Muscle of arm (tissue), 14 donors: ENCODE data around the gene SERPINA7. TPM values are rescaled to one million over a fixed set of nuclear protein-coding genes. Genes with fewer than 3 reads are reported as not detected.
"Not testable (repeated sequence)": the region's sequence is repeated elsewhere in the genome, so short reads cannot be mapped to it uniquely, and the experiment has no call there.

ENCODE experiments used
- DNase-seq: peaks from one replicate; pipeline ENCODE4 v3.0.0-alpha.2; 2013
- long read RNA-seq, 11 donors: transcript quantifications; one replicate each; lab custom pipeline, GENCODE V29; 2026
- polyA plus RNA-seq, 12 donors: library from polyadenylated mRNA; unstranded; fragments of 120-200 nt; gene quantifications; one replicate each; pipeline ENCODE4 v1.2.1, GENCODE V29; 2013; ENCODE audit not compliant: insufficient read length in 12 of 12

The SERPINA7 gene
- under 1 TPM in 3 of 12 donors, not detected in 9; 0.32 to 0.97 (median 0.53) TPM for polyA plus RNA-seq
- long read RNA-seq, donor 1, partial matches to known transcripts, result 0 of 1 reads
- long read RNA-seq, donor 1, other reads (novel, unspliced or antisense), result 0 of 1 reads
- long read RNA-seq, donor 2, result 0 reads
- long read RNA-seq, donor 3, result 0 reads
- long read RNA-seq, donor 4, result 0 reads
- long read RNA-seq, donor 5, result 0 reads
- long read RNA-seq, donor 6, result 0 reads
- long read RNA-seq, donor 7, result 0 reads
- long read RNA-seq, donor 8, result 0 reads
- long read RNA-seq, donor 9, result 0 reads
- long read RNA-seq, donor 10, result 0 reads
- long read RNA-seq, donor 11, result 0 reads

- no peak for DNase-seq
Measured at GRCh38 chrX:106038625-106039024, at the start of gene SERPINA7. Gene SERPINA7 (minus strand): TSS chrX:106038727. CDS start chrX:106037058, 1,669 bp downstream.

- DNase-seq, result no peak
Measured at GRCh38 chrX:106069048-106069447, 30.5 kb upstream of the SERPINA7 start.

- no peak for DNase-seq
Measured at GRCh38 chrX:106050054-106050453, 11.5 kb upstream of the SERPINA7 start.

- no peak for DNase-seq
Measured at GRCh38 chrX:106042296-106042695, 3.8 kb upstream of the SERPINA7 start.

- DNase-seq, result no peak
Measured at GRCh38 chrX:106040861-106041260, 2.3 kb upstream of the SERPINA7 start.

- no peak for DNase-seq
Measured at GRCh38 chrX:106039920-106040319, 1.4 kb upstream of the SERPINA7 start.

- DNase-seq, result no peak
Measured at GRCh38 chrX:106037835-106038473, 573 bp downstream of the SERPINA7 start.

- no peak for DNase-seq
Measured at GRCh38 chrX:106036716-106037115, 1.8 kb downstream of the SERPINA7 start.

- no peak for DNase-seq
Measured at GRCh38 chrX:106035064-106035463, 3.5 kb downstream of the SERPINA7 start.

GRCh38 chrX:106023947-106024346 lies 14.6 kb downstream of the SERPINA7 start:
- no peak for DNase-seq

- DNase-seq, result no peak
Measured at GRCh38 chrX:106022238-106022637, 16.3 kb downstream of the SERPINA7 start.

GRCh38 chrX:106014119-106014775 lies 24.3 kb downstream of the SERPINA7 start:
- DNase-seq, result no peak

- no peak for DNase-seq
Measured at GRCh38 chrX:106009145-106009544, 29.4 kb downstream of the SERPINA7 start.

GRCh38 chrX:106007815-106008214 lies 30.7 kb downstream of the SERPINA7 start:
- no peak for DNase-seq

GRCh38 chrX:106005684-106006083 lies 32.8 kb downstream of the SERPINA7 start:
- DNase-seq, result no peak

GRCh38 chrX:106000609-106001008 lies 37.9 kb downstream of the SERPINA7 start:
- not testable (repeated sequence) for DNase-seq

- no peak for DNase-seq
Measured at GRCh38 chrX:106000203-106000602, 38.3 kb downstream of the SERPINA7 start.

GRCh38 chrX:105999294-105999693 lies 39.2 kb downstream of the SERPINA7 start:
- DNase-seq, result no peak

GRCh38 chrX:105988487-105988886 lies 50.0 kb downstream of the SERPINA7 start:
- DNase-seq, result not testable (repeated sequence)
